HG02970 (cell line): ENCODE data around the gene SELENOI.
"Not testable (repeated sequence)": the region's sequence is repeated elsewhere in the genome, so short reads cannot be mapped to it uniquely, and the experiment has no call there.

Source experiments
- ATAC-seq: cut with Tn5 transposase; IDR thresholded peaks from one replicate; pipeline ENCODE4 v1.9.1; 2021; ENCODE audit warnings: mild to moderate bottlenecking, moderate library complexity, moderate number of reproducible peaks; ENCODE audit not compliant: unreplicated experiment, low FRiP score

The SELENOI gene, protein sequence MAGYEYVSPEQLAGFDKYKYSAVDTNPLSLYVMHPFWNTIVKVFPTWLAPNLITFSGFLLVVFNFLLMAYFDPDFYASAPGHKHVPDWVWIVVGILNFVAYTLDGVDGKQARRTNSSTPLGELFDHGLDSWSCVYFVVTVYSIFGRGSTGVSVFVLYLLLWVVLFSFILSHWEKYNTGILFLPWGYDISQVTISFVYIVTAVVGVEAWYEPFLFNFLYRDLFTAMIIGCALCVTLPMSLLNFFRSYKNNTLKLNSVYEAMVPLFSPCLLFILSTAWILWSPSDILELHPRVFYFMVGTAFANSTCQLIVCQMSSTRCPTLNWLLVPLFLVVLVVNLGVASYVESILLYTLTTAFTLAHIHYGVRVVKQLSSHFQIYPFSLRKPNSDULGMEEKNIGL

GRCh38 chr2:26345545-26346453 lies at the start of gene SELENOI:
Gene SELENOI, plus strand, starts transcription at chr2:26346143. Its CDS starts 90 bp downstream, at chr2:26346233.
- ATAC-seq, result peak; percentile 96

GRCh38 chr2:26297061-26297460 lies 48.9 kb upstream of the SELENOI start:
- ATAC-seq, result no peak

GRCh38 chr2:26298286-26298637 lies 47.7 kb upstream of the SELENOI start:
- no peak for ATAC-seq

DNA sequence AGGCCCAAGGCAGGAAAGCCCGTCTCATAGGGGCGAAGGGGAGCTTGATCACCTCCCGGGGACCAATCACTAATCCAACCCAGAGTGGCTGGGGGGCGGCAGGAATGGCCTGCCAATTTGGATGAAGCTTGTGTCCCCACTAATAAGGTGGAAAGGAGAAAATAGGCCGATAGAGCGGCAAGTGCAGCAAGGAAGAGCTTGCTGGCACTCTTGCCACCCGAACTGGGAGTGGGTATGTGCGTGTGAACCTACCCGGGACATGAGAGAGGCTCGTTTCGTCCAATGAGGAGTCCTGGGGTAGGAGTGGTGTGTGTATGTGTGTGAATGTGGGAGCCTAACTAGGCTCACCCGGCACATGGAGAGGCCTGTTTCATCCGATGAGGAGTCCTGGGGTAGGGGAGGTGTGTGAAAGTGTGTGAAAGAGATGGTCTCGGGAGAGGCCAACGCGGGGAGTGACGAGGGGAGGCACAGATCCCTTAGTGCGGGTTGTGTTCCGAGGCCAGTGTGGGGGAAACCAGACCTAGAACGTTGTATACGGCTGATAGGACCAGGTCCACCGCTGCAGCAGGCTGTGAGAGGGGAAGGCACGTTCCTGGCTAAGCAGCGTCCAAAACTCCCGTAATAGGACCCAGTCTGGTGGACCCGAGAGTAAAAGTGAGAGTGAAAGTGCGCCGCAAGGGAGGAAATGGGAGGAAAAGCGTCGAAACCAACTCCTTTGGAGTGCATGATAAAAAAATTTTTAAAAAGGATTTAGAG lies 47.1 kb upstream of the SELENOI start:
- no peak for ATAC-seq

DNA sequence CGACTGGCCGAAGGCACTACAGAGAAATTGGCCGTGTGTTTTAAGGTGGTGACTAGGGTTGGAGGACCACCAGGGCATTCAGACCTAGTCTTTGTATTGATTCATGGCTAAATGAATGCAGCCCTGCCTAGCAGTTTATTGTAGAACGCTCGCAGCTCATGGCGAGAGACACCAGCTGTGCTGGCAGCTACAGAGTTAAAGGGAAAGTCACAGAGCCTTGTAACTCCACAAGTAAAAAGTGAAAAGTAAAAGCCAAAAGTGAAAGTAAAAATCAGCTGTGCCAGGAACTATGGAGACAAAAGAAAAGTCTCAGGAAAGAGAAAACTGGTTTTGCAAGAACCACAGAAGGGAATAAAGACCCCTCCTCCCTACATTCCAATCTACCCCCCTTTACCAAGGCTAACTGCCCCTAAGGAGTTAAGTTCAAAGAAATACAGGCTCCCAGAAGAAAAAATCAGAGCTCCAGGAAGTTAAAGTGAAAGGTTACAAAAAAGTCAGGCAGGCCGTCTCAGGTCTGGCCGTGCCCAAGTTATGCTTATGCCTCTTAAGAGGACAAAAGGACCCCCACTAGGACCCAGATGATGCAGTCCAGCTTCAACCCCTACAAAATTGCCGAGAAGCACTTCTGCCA lies 46.4 kb upstream of the SELENOI start:
- no peak for ATAC-seq

DNA sequence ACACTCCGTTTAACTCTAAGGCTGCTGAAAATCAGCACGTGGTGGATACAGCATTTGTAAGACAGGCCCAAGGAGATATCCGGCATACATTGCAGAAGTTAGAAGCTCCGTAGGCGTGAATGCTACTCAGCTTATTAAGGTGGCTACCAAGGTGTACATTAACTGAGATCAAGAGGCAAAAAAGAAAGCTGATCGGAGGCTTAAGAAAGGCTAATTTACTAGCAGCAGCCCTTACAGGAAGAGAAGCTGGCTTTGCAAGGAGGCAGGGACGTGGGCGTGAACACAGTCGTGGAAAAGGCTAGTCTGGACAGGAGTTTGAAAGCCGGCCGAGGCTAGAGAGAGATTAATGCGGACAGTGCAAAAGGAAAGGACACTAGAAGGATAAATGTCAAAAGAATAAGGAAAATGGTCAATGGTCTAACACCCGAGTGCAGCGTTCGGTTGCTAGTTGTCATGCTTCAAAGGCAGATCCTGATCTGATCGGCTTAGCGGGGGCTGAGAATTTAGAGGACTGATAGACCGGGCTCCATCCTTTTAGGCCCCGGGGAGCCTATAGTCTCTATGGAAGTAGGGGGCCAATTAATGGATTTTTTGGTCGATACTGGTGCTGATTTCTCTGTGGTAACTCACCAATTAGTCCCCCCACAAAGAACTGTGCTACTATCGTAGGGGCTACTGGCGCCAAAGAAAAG lies 45.6 kb upstream of the SELENOI start:
- ATAC-seq, result no peak

DNA sequence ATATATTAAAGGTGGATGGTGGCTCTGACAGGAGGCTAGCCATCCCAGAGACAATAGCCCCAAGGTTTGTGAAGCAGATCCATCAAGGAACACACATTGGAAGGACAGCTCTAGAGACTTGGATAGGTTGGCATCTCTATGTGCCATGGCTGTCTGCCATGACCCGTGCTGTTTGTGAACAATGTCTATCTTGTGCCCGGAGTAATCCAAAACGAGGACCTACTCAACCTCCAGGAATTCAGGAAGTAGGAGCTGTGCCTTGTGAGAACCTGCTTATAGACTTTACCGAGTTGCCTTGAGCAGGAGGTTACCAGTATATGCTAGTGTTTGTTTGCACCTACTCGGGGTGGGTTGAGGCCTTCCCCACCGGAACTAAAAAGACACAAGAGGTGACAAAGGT lies 43.1 kb upstream of the SELENOI start:
- ATAC-seq, result no peak

- not testable (repeated sequence) for ATAC-seq
Observed at GRCh38 chr2:26305094-26305493, 40.8 kb upstream of the SELENOI start.

DNA sequence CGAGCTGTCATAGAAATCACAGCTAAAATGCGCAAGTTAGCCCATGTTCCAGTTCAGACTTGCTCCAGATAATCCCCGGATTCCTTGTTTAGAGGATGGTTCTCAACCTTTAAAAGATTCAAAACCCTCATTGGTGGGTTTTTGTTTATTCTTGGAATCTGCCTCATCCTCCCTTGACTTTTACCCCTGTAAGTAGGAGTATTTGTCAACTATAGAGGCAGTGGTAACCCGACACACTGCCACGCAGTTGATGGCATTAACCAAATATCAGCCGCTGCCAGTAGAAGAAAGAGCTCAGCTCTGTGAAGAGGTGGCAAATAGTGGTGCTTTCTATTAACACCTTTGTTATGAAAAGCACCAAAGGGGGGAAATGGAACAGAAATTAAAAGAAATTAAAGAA lies 40.4 kb upstream of the SELENOI start:
- no peak for ATAC-seq

DNA sequence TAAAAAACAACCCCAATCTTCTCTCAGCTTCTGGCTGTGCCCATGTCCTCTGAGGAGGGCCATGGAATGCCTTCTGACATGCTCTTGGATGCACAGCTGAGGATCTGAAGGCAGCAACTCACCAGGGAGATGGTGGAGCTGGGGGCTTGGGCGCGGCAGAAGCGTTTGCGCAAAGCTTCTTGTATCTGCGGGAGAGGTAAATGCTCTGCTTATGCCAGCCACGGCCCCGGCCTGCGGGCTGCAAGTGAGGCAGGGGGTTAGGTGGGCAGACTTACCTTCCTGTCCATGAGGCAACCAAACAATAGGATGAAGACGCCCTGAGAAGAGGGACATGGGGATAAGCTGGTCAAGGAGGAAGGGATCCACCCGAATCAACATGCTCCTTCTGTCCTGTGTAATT lies 36.0 kb upstream of the SELENOI start:
- ATAC-seq, result no peak

DNA sequence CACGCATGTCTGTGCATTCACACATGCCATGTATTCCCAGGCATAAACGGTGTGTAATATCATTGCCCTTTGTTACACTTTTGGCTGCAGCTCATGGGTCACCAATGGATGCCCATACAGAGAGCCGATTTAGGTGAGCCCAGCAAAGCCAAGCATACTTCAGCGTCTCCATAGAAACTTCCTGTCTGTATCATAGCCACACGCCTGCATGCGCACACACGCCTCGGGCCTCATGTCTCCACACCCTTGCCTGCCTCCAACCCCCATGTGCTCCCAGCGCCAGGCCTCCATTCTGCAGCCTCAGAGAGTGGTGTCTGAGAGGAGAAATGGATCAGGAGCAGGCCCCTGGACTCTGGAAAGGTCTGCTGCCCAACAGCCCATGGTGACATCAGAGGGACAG lies 33.5 kb upstream of the SELENOI start:
- ATAC-seq, result no peak

- ATAC-seq, result no peak
Observed at GRCh38 chr2:26313446-26313845, 32.5 kb upstream of the SELENOI start.

DNA sequence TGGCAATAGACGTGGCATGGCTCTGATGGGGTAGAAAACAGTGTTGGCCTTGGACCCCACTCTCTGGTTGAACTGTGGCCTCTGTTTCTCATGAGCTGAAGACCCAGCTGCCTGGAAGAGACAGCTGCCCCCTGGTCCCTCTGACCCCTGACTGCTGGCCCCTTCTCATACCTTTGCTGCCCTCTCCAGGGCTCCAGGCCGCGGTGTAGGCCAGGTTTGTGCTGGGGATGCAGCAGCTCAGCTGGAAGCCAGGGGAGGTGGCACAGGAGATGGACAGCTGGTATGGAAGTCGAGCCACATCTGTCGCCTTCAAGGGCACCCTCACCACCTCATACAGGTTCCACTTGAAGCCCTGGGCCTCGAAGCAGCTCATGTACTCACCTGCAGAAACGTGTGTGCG lies 31.7 kb upstream of the SELENOI start:
- ATAC-seq, result no peak

- ATAC-seq, result no peak
Observed at GRCh38 chr2:26316041-26316440, 29.9 kb upstream of the SELENOI start.

DNA sequence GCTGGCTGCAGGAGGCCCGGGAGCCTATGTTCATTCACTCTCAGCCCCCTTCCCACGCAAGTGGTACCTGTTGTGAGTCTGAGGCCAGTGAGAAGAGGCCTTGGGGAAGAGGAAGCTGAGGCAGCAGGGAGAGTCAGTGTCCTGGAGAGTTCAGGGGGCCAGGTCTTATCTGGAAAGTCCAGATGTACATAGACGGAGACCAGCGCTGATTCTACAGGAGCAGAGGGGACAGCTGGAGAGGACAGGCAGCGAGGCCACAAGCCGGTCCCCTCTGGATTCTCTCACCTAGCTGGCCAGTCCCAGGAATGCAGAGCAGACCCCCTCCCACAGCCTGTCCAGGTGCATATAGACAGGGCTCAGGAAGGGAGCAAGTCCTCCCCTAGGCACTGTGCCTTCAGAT lies 29.1 kb upstream of the SELENOI start:
- ATAC-seq, result no peak

DNA sequence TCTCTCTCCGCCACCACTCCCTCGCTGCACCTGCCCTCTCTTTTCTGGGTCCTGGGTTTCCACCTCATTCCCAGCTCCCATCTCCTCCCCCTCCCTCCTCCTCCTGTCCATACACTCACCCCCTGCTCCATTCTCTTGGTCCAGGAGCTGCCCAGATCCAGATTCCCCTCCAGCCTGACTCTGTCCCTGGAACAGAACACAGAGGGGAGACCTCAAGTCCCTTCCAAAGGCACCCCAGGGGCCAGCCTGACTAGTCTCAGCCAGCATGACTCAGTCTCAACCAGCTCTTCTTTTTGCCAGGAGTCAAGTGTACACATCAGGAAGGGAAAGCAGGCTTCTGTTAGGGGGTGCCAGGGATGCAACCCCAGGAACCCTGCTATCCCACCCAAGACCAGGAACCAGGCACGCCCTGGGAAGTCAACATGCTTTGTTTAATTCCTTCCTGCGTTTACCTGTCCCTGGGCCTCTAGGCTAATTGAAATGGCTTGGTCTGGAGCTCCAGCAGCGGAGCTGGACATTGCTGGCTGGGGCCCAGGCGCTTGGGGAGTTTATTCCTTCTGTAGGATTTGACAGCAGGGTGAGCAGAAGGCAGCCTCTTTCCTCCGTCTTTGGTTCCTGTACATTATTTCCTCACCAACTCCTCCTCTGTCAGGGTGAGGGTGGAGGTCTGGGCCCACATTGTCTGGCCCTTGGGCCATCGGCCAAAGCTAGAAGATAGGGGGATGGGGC lies 28.4 kb upstream of the SELENOI start:
- ATAC-seq, result no peak

DNA sequence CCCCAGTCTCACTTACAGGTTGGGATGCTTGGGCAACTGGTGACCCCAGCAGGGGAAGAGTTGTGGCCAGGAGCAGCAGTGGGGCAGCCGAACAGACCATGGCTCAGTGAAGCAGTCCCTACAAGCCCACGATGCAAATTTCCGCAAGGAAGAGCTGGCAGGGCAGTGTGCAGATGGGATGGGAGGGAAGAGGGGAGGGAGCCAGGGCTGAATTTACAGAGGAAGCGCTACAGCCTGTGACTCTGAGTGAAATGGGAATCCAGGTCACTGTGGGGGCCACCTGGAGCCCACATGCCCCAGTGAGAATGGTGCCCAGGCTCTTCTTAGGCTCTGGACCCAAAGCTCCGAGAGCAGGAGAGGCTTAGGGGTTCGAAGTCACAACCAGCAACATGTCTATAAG lies 27.0 kb upstream of the SELENOI start:
- no peak for ATAC-seq

GRCh38 chr2:26324479-26324878 lies 21.5 kb upstream of the SELENOI start:
- ATAC-seq, result not testable (repeated sequence)

DNA sequence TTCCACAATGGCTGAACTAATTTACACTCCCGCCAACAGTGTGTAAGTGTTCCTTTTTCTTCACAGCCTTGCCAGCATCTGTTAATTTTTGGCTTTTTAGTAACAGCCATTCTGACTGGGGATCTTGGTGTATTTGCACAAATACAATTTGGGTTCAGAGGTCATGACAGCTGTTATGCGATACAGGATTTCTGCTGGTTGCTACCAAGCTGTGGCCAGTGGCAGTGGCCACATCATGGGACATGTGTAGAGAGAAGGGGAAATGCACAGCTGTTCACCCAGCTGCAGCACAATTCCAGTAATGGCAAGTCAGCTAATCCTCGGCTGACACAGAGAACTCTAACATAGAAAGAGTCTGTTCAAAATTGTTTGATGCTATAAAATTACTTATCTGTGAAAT lies 21.0 kb upstream of the SELENOI start:
- no peak for ATAC-seq
